ENCODE measurements around the gene NUDT3.
"Not testable (repeated sequence)": the region's sequence is repeated elsewhere in the genome, so short reads cannot be mapped to it uniquely, and the experiment has no call there.

Gene NUDT3

DNA sequence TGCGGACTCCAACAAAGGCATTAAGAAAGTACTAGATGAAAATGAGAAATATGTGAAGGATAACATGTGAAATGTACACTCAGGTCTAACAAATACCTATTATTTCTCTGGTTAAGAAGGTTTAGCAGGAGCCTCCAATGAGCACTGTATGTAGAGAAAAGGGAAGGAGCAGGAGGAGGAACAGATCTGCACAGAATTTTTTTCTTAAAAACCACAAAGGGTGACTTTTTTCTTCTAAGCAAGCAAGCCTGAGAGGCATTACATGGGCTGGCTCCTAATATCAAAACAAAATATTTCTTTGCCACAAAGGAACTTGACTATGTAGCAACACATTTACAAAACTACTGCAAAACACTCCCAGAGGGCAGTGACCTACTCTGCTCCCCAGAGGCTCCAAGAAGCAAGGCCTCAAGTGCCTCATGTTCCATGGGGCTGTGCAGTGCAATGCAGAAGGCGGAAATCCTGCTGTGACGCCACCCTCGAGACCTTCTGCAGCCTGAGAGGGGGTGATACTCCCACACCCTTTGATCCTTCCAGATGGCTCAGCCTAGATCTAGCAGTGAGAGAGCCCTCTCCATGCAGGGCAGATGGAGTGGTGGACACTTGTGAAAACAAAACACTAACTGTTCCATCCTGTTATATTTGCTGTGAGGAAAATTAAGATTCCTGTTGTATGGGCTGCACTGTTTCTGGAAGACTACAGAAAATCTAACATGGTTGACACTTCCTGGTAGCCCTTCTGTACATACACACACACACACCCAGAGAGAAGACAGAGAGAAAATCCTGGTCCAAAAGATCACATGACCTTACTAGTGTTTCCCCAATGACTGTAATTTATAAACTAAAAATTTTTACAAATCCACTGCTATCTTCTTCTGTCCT, 107.7 kb downstream of the NUDT3 start:
- no peak for DNase-seq

DNA sequence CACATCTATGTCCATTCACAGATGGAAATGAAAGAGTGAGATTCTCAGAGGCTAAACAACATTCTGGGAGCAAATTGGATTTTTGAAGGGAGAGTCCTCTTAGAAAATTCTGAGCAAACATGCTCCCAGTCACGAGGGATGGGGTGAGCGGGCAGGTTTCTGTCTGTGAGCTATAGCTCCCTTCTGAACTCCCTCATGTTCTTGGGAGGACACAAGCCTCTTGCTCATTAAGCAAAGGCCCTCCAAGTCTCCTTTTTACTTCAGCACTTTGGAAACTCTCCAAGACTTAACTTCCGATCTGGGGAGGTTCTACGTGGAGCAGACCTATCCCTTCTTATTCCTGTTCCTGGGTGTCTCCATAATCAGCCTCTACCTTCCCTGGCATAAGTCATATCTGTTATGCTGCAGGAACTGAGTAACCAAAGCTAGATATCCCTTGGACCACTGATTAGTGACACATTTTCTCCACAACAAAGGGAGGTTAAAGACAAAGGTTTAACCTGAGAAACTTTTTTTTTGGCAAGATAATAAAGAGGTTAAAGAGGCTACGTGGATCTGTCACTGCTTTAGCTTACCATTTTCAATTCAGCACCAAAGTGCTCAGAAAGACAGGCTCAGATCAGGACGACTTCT, 110.7 kb downstream of the NUDT3 start:
- no peak for DNase-seq

DNA sequence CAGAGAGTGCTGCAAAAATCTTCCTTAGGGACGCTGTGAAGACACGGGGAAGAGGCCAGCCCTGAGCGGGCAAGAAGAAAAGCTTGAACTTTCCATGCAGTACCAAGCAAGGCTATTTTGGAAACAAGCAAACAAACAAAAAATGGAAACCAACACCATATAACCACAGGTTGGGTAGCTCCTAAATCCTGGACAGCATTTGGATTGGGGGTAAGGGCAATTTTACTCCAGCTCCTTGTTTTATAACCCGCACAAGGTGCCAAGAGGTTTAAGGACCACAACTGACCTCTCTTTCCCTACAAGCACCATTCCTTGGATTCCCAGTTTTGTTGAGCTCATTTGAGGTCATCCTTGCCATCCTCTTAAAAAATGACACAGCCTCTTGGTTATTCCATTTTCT, 112.3 kb downstream of the NUDT3 start:
- no peak for DNase-seq

- DNase-seq, result no peak
These were observed 113.6 kb downstream of the NUDT3 start for GRCh38 chr6:34278833-34279232.

DNA sequence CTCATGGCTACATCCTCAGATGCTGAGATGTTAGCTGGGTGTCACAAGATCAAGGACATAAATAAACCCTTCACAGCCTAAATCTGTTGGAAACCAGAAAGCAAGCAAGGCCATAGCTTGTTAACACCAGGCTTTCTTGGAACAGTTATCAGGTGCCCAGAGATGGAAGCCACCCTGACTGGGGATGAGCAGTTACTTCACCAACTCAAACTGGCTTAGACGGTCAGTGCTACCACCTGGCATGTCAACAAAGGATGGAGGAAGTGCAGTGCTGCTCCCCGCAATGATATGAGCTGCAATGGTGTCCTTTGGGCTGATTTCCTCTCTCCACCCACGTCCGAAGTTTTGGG, 114.7 kb downstream of the NUDT3 start:
- DNase-seq, result no peak

GRCh38 chr6:34276881-34277762, 115.3 kb downstream of the NUDT3 start:
- no peak for DNase-seq

DNA sequence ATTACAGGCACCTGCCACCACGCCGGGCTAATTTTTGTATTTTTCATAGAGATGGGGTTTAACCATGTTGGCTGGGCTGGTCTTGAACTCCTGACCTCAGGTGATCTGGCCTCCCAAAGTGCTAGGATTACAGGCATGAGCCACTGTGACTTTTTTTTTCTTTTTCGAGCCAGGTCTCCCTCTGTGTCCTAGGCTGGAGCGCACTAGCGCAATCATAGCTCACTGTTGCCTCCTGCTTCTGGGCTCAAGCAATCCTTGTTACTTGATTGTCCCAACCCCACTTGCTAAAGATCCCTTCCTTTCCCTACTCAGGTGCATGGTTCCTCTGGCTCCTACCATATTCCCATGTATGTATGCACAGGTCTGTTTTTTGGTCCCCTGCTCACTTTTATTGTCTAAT, 116.3 kb downstream of the NUDT3 start:
- DNase-seq, result no peak

- DNase-seq, result no peak
These were observed 117.2 kb downstream of the NUDT3 start for GRCh38 chr6:34275128-34275804.

GRCh38 chr6:34274129-34274528, 118.3 kb downstream of the NUDT3 start:
- no peak for DNase-seq

DNA sequence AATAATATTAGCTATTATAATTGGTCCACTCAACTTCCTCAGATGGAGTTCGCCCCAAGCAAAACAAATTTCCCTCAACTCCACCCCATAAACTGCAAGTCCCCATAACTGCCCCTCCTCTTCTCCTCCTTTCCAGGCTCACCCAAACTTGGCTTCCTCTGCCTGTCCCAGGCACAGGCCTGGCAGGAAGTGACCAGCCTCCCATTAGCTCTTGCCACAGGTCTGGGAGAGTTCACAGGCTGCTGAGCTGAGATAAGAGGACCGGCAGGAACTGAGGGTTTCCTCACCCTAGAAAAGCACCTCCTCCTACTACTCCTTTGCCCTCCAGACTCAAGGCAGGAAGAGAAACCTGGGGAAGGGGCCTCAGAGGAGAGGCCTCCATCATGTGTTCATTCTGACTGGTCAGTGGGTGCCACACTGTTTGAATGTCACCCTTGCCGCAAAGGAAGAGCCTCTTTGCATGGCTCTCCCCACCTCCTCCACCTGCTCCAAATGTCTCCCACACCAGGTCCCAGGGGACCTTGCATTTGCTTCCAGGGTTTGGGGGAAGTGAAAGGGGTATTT, 119.1 kb downstream of the NUDT3 start:
- peak in 1 of 2 experiments; percentile 53 for DNase-seq

DNA sequence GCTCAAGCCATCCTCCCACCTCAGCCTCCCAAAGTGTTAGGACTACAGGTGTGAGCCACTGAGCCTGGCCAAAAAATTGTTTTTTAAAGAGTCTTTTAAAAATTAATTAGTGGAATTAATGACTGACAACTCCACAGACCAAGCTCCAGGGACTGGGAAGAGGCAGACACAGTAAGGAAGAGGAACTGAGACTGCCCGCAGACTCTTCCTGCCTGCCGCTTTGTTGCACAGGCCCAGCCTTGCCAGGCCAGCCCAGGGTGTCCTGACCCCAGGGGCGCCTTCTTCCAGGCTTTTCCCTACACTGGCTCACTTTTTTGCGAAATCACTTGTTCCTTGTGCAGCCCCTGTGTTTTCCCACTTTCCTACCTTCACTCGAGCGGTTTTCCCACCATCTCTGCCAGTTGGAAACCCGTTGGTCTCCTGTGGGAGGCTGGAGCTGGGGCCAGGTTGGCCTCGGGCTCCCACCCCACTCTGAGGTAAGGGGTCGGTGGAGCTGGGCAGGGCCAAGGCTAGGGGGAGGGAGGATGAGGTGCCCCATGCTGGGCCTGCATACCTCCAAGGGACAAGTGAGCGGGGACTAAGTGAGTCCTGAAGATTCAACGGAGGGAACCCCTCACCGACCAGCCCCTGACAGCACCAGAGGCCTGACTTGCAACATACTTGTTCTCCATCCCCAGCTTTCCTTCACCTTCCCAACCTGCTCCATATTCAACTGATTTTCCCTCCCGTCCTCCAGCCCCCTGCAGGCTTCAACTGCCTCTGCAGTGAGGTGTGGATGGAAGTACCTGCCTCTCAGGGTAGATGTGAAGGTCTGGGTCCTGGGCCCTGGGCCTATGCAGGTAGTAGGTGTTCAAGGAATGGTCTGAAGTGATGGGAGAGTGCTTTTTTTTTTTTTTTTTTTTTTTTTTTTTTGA, 120.2 kb downstream of the NUDT3 start:
- no peak for DNase-seq

GRCh38 chr6:34269658-34270341, 122.7 kb downstream of the NUDT3 start:
- not testable (repeated sequence) for DNase-seq

GRCh38 chr6:34269132-34269531, 123.3 kb downstream of the NUDT3 start:
- DNase-seq, result not testable (repeated sequence)

GRCh38 chr6:34267746-34268145, 124.7 kb downstream of the NUDT3 start:
- no peak for DNase-seq

- not testable (repeated sequence) for DNase-seq
These were observed 129.0 kb downstream of the NUDT3 start for GRCh38 chr6:34263484-34263883.

DNA sequence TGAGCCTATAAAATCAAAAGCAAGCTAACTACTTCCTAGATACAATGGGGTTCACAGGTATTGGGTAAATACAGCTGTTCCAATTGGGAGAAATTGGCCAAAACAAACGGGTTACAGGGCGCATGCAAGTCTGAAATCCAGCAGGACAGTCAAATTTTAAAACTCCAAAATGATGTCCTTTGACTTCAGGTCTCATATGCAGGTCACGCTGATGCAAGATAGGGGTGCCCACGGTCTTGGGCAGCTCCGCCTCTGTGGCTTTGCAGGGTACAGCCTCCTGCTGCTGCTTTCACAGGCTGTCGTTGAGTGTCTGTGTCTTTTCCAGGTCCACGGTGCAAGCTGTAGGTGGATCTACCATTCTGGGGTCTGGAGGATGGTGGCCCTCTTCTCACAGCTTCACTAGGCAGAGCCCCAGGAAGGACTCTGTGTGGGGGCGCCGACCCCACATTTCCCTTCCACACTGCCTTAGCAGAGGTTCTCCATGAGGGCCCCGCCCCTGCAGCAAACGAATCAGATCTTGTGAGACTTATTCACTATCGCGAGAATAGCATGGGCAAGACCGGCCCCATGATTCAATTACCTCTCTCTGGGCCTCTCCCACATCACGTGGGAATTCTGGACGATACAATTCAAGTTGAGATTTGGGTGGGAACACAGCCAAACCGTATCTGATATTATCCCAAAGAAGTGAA, 131.7 kb downstream of the NUDT3 start:
- no peak for DNase-seq

GRCh38 chr6:34259529-34260069, 132.9 kb downstream of the NUDT3 start:
- no peak for DNase-seq

- not testable (repeated sequence) for DNase-seq
These were observed 140.1 kb downstream of the NUDT3 start for GRCh38 chr6:34252395-34252794.

GRCh38 chr6:34249469-34250261, 142.8 kb downstream of the NUDT3 start:
- no peak for DNase-seq

Measured in NCI-H526 (cell line).